Measurements from ENCODE around the gene KIF26A. TPM values are rescaled to one million over a fixed set of nuclear protein-coding genes. Genes with fewer than 3 reads are reported as not detected.

Gene KIF26A
- total and polyA plus RNA-seq, 8 donors, result 0.65 to 21.7 (median 1.5) TPM

GRCh38 chr14:104129556-104129955 is 8.8 kb upstream of the KIF26A start:
- Histone ChIP-seq H3K36me3 (no peaks in the 10 kb centered on the region), H3K4me1 (peaks cover 0 to 4% (median 0%) of the 10 kb centered on the region in 4 donors), H3K4me3 (no peak overlapping the region), H3K9me3 (peaks cover 5 to 40% (median 20%) of the 10 kb centered on the region in 4 donors), H3K27ac (no peak overlapping the region), H3K27me3 (peaks cover 3 to 42% (median 8%) of the 10 kb centered on the region in 3 donors)
- DNase-seq, result no peak
- WGBS, 5 donors, result 87 to 100% (median 97%) methylated on average over 1 of the region's 1 CpG
- TF ChIP-seq POLR2AphosphoS5 (IDR thresholded peaks at IDR 0.05), result no peak
- TF ChIP-seq POLR2A (IDR thresholded peaks at IDR 0.05), result no peak
- TF ChIP-seq EP300 (IDR thresholded peaks at IDR 0.05), result no peak
- TF ChIP-seq CTCF (IDR thresholded peaks at IDR 0.05), result no peak
- intact Hi-C loops (cut with DNase I; ENCODE audit: low total_unique reads), result no loop called here

DNA sequence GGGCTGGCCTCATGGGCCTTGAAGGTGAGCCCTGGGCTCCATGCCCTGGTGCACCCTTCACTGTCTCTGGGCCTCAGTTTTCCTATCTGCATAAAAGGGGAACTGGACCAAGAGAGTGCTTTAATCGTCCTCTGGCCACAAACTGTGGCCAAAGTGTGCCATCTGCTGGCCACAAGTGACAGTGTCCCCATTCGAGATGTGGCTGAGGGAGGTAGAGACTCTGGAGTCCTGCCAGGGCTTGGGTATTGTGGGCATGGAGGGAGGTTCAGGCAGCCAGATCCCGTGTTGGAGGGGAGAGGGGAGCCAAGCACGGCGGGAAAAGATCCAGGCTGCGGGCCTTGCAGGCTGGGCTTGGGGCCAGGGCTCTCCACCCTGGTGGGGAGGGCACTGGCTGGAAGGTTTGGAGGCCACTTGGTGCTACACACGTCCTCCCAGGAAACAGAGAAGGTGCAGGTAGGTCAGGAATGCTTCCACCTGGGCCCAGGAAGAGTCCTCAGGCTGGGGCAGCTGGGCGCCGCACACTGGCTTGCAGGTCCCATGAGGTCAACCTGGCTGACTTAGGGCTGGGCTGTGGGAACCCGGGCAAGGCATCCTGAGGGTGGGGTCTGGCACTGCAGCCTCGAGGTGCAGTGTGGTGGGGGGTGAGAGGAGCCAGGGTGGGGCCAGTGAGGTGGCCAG is 7.3 kb upstream of the KIF26A start:
- peaks cover 5 to 32% (median 14%) of the 10 kb centered on the region in 4 donors for H3K9me3 ChIP-seq
- no peak overlapping the region for H3K4me3 ChIP-seq
- H3K4me1 ChIP-seq, result peaks cover 0 to 19% (median 9%) of the 10 kb centered on the region in 4 donors
- peak; percentile 82 to 87 for DNase-seq
- no peak overlapping the region for H3K27ac ChIP-seq
- peaks cover 16 to 57% (median 23%) of the 10 kb centered on the region in 3 donors for H3K27me3 ChIP-seq
- H3K36me3 ChIP-seq, result no peaks in the 10 kb centered on the region
- intact Hi-C loops (cut with DNase I; ENCODE audit: low total_unique reads), result loop anchor here (10.0 kb wide), 2 partner anchors 56 to 514 kb away; no protein-coding TSS in a partner anchor
- 7 to 23% (median 11%) methylated on average over 10 to 11 of the region's 11 CpGs for WGBS, 5 donors
- peak in 1 of 3 donors; percentile 51 for TF ChIP-seq POLR2AphosphoS5 (IDR thresholded peaks at IDR 0.05)
- TF ChIP-seq POLR2A (IDR thresholded peaks at IDR 0.05), result no peak
- peak in 6 of 7 experiments; percentile 32 to 92 (median 63) for TF ChIP-seq CTCF (IDR thresholded peaks at IDR 0.05)
- no peak for TF ChIP-seq EP300 (IDR thresholded peaks at IDR 0.05)

- Histone ChIP-seq H3K9me3 (peaks cover 5 to 21% (median 14%) of the 10 kb centered on the region in 4 donors), H3K4me3 (no peak overlapping the region), H3K4me1 (peaks cover 9 to 28% (median 18%) of the 10 kb centered on the region in 4 donors), H3K27me3 (peaks cover 16 to 68% (median 32%) of the 10 kb centered on the region in 3 donors), H3K36me3 (no peaks in the 10 kb centered on the region), H3K27ac (no peak overlapping the region)
- 70 to 80% (median 77%) methylated on average over 23 of the region's 23 CpGs for WGBS, 5 donors
- no peak for DNase-seq
- intact Hi-C loops (cut with DNase I; ENCODE audit: low total_unique reads), result loop anchor here (10.0 kb wide), 2 partner anchors 57 to 513 kb away; no protein-coding TSS in a partner anchor
- TF ChIP-seq EP300 (IDR thresholded peaks at IDR 0.05), result no peak
- TF ChIP-seq POLR2A (IDR thresholded peaks at IDR 0.05), result no peak
- no peak for TF ChIP-seq POLR2AphosphoS5 (IDR thresholded peaks at IDR 0.05)
- no peak for TF ChIP-seq CTCF (IDR thresholded peaks at IDR 0.05)
Observed at GRCh38 chr14:104131968-104132732, 6.2 kb upstream of the KIF26A start.

DNA sequence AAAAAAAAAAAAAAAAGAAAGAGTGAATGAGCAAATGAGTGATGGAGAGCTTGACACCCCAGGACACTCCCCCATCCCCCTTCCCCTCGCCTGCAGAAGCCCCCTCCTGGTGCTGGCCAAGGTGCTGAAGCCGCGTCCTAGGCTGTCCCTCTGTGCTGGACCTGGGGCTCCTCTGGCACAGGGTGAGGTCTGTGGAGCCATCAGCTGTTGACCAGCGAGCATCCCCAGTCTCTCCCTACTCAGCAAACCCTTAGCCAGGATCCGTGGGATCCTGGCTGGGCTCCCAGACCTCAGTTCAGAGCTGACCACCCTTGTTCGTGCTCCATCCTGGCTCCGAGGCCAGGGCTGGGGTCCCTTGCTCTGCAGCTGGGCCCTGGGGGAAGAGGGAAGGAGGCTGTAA is 5.4 kb upstream of the KIF26A start:
- TF ChIP-seq CTCF (IDR thresholded peaks at IDR 0.05) (no peak), POLR2AphosphoS5 (IDR thresholded peaks at IDR 0.05) (no peak), EP300 (IDR thresholded peaks at IDR 0.05) (no peak), POLR2A (IDR thresholded peaks at IDR 0.05) (no peak)
- no peaks in the 10 kb centered on the region for H3K36me3 ChIP-seq
- DNase-seq, result no peak
- intact Hi-C loops (cut with DNase I; ENCODE audit: low total_unique reads), result loop anchor here (10.0 kb wide), 2 partner anchors 58 to 512 kb away; no protein-coding TSS in a partner anchor
- H3K27me3 ChIP-seq, result peaks cover 16 to 76% (median 41%) of the 10 kb centered on the region in 3 donors
- WGBS, 5 donors, result 27 to 45% (median 41%) methylated on average over 5 to 7 of the region's 7 CpGs
- H3K27ac ChIP-seq, result no peak overlapping the region
- H3K9me3 ChIP-seq, result peaks cover 5 to 21% (median 14%) of the 10 kb centered on the region in 4 donors
- H3K4me3 ChIP-seq, result no peak overlapping the region
- H3K4me1 ChIP-seq, result peaks cover 16 to 36% (median 27%) of the 10 kb centered on the region in 4 donors

Data from stomach (tissue), 9 donors.